Heart right ventricle (tissue), 16 donors: ENCODE measurements around the gene S100A11. TPM values are rescaled to one million over a fixed set of nuclear protein-coding genes. Genes with fewer than 3 reads are reported as not detected.

Experiments used
- ATAC-seq, 8 donors: fragments of 200-7000 bp; cut with Tn5 transposase; one replicate each; pipeline ENCODE4 v1.9.1; 2020; ENCODE audit warnings: mild to moderate bottlenecking in 8 of 8, moderate library complexity in 8 of 8, moderate number of reproducible peaks in 1 of 8
- DNase-seq, 2 donors: peaks; one replicate each; pipeline ENCODE4 v3.0.0-alpha.2; 2020
- H3K27ac ChIP-seq, 10 donors: fragments of 200-600 bp; sonication (generic) in 2 of 10; one replicate each; pipeline versions ENCODE4 v1.5.0 to v1.8.0; 2020 to 2022; ENCODE audit warnings: mild to moderate bottlenecking in 3 of 10
- H3K27me3 ChIP-seq, 7 donors: fragments of 200-600 bp; one replicate each; pipeline ENCODE4 v1.8.0; 2021 to 2022; ENCODE audit warnings: mild to moderate bottlenecking in 2 of 7
- H3K36me3 ChIP-seq, 9 donors: fragments of 200-600 bp; sonication (generic) in 1 of 9; one replicate each; pipeline versions ENCODE4 v1.5.0 to v1.8.0; 2020 to 2022; ENCODE audit warnings: mild to moderate bottlenecking in 2 of 9
- H3K4me1 ChIP-seq, 9 donors: fragments of 200-600 bp; sonication (generic) in 1 of 9; one replicate each; pipeline versions ENCODE4 v1.5.0 to v1.8.0; 2020 to 2022; ENCODE audit warnings: mild to moderate bottlenecking in 4 of 9
- H3K4me3 ChIP-seq, 10 donors: fragments of 200-600 bp; sonication (generic) in 2 of 10; one replicate each; pipeline versions ENCODE4 v1.5.0 to v1.8.0; 2020 to 2022; ENCODE audit warnings: mild to moderate bottlenecking in 7 of 10, moderate library complexity in 2 of 10
- H3K9me3 ChIP-seq, 11 donors: fragments of 200-600 bp in 10 of 11; sonication (generic) in 2 of 11; one replicate each; pipeline versions ENCODE4 v1.5.0 to v1.8.0; 2013 to 2022; ENCODE audit warnings: mild to moderate bottlenecking in 2 of 11, control low read depth in 1 of 11, moderate library complexity in 1 of 11
- CTCF ChIP-seq, 9 donors: fragments of 200-600 bp; sonication (generic) in 2 of 9; IDR thresholded peaks; one replicate each; pipeline versions ENCODE4 v1.5.0 to v1.8.0; 2021 to 2022; ENCODE audit warnings: antibody characterized with exemption in 9 of 9, mild to moderate bottlenecking in 5 of 9, moderate library complexity in 1 of 9
- WGBS, 2 donors: extraction: QIAGEN DNeasy Blood & Tissue Kit; methylation state at CpG; one replicate each; pipeline ENCODE4 v1.1.7; 2013; ENCODE audit warnings: inconsistent platforms in 1 of 2; 5-methylcytosine and 5-hydroxymethylcytosine counted together
- intact Hi-C, 10 donors: fragments of 100-400 bp; cut with DNase I; formaldehyde crosslinking; loops; one replicate each; pipeline versions ENCODE4 v1.11.1 to v1.14.2; 2022
- polyA plus RNA-seq, 2 donors: library from polyadenylated mRNA; stranded (reverse); fragments of 200-250 nt; gene quantifications; one replicate each; pipeline ENCODE4 v1.2.3, GENCODE V29; 2013
- total RNA-seq, 10 donors: library from RNA; stranded (reverse); fragmentation: NEBNext Ultra II Directional in 3 of 10; extraction: Animal tissue kit (Norgen Biotek cat#: 25700) in 3 of 10; gene quantifications; one replicate each; pipeline versions ENCODE4 v1.2.1 to v1.2.4, GENCODE V29; 2021 to 2023
- donor health status: Arrhythmogenic right ventricular cardiomyopathy.
- donor health status: ischemic (EF 13 %, LVEDD 7.1; RV severe dilation, severe dysfunction).
- donor health status: healthy with polysubstance abuse.
- donor health status: DM: no; HTN: yes; CAD: no.
- donor health status: DM: no; HTN: no; CAD: no.
- donor health status: ischemic (EF 25% LVEDD 6.9; RV normal size, moderate dysfunction).
- donor health status: ischemic (EF 25% LVEDD 5.7; RV mildly dilated, moderate dysfunction).
- donor health status: healthy.
- donor health status: DM: yes; HTN: yes; CAD: no.
- donor health status: Ischemic cardiomyopathy.
- donor health status: ischemic (EF 35%, LVEDD 5.7; RV mildly dilated, moderate dysfunction).
- donor health status: nonischemic (EF 11% LVEDD 7.7; RV severe dilation, severe dysfunction).
- donor health status: DM: yes; HTN: yes; CAD: no.
- donor health status: PGD.
- donor health status: ischemic (EF 29% LVEDD 5.4; RV normal size, mild dysfunction).
- donor health status: nonischemic (EF 23%, LVEDD 6.1; RV moderate dilation, normal function).

Gene S100A11
- total and polyA plus RNA-seq, 12 donors = 41.4 to 593 (median 56.7) TPM

- WGBS, 2 donors = 93 to 96% methylated on average over 1 of the region's 1 CpG
- intact Hi-C loops = no loop called here
- no peak for TF ChIP-seq CTCF (IDR thresholded peaks at IDR 0.05)
Measured at GRCh38 chr1:152039461-152039860, 2.7 kb upstream of the S100A11 start.

GRCh38 chr1:152038871-152039270, 2.1 kb upstream of the S100A11 start:
- Histone ChIP-seq H3K9me3 (no peaks in the 10 kb centered on the region), H3K27me3 (peaks cover 0 to 4% (median 0%) of the 10 kb centered on the region in 7 donors), H3K36me3 (peaks cover 0 to 5% (median 0%) of the 10 kb centered on the region in 9 donors), H3K4me3 (no peak overlapping the region), H3K4me1 (peaks cover 0 to 48% (median 17%) of the 10 kb centered on the region in 9 donors), H3K27ac (peak overlapping the region in 1 of 10 donors; percentile 98)
- DNase-seq = no peak
- intact Hi-C loops = no loop called here
- WGBS, 2 donors = 94 to 96% methylated on average over 10 of the region's 10 CpGs
- TF ChIP-seq CTCF (IDR thresholded peaks at IDR 0.05) = no peak
- no peak for ATAC-seq

More at GRCh38 chr1:152039461-152039860, 2.7 kb upstream of the S100A11 start:
- DNase-seq = no peak
- H3K4me3 ChIP-seq = no peak overlapping the region
- H3K9me3 ChIP-seq = no peaks in the 10 kb centered on the region
- ATAC-seq = no peak
- H3K36me3 ChIP-seq = no peaks in the 10 kb centered on the region
- peak overlapping the region in 1 of 10 donors; percentile 98 for H3K27ac ChIP-seq
- H3K4me1 ChIP-seq = peaks cover 0 to 48% (median 14%) of the 10 kb centered on the region in 9 donors
- H3K27me3 ChIP-seq = peaks cover 0 to 4% (median 0%) of the 10 kb centered on the region in 7 donors

GRCh38 chr1:152035539-152036266, 1.1 kb downstream of the S100A11 start:
- H3K4me1 ChIP-seq = peaks cover 0 to 70% (median 22%) of the 10 kb centered on the region in 9 donors
- WGBS, 2 donors = 29 to 40% methylated on average over 17 of the region's 17 CpGs
- H3K27me3 ChIP-seq = no peaks in the 10 kb centered on the region
- ATAC-seq (peak in 5 of 8 donors; percentile 14 to 54 (median 35)), DNase-seq (peak in 1 of 2 donors; percentile 16)
- peak overlapping the region; percentile 51 to 82 (median 66) for H3K4me3 ChIP-seq
- no peak for TF ChIP-seq CTCF (IDR thresholded peaks at IDR 0.05)
- H3K36me3 ChIP-seq = peaks cover 0 to 37% (median 16%) of the 10 kb centered on the region in 9 donors
- intact Hi-C loops = no loop called here
- H3K9me3 ChIP-seq = no peaks in the 10 kb centered on the region
- H3K27ac ChIP-seq = peak overlapping the region; percentile 83 to 98 (median 94)

GRCh38 chr1:152034654-152035538, 1.9 kb downstream of the S100A11 start:
- Histone ChIP-seq H3K27ac (peak overlapping the region; percentile 29 to 98 (median 94)), H3K4me1 (peaks cover 0 to 76% (median 22%) of the 10 kb centered on the region in 9 donors), H3K27me3 (no peaks in the 10 kb centered on the region), H3K9me3 (no peaks in the 10 kb centered on the region), H3K4me3 (peak overlapping the region; percentile 51 to 82 (median 66)), H3K36me3 (peaks cover 0 to 45% (median 16%) of the 10 kb centered on the region in 9 donors)
- peak; percentile 52 to 81 (median 67) for TF ChIP-seq CTCF (IDR thresholded peaks at IDR 0.05)
- 21 to 22% methylated on average over 8 of the region's 8 CpGs for WGBS, 2 donors
- ATAC-seq = peak in 5 of 8 donors; percentile 13 to 52 (median 24)
- intact Hi-C loops = no loop called here
- DNase-seq = peak; percentile 27 to 48
